RWPE2 (cell line): ENCODE results near the gene ERBB2.

Experiments used
- ATAC-seq: fragments of 200-7000 bp; cut with Tn5 transposase; 3 replicates; pipeline ENCODE4 v1.9.1; 2021; ENCODE audit warnings: low read depth
- DNase-seq: peaks from one replicate; pipeline ENCODE4 v3.0.0-alpha.2; 2020; ENCODE audit warnings: low spot score
- H3K27ac ChIP-seq: fragments of 450-650 bp; 2 replicates; pipeline ENCODE4 v1.5.1; 2017; ENCODE audit warnings: mild to moderate bottlenecking; ENCODE audit not compliant: poor library complexity, severe bottlenecking
- H3K27me3 ChIP-seq: fragments of 250-450 bp; sonication (Bioruptor Pico); 2 replicates; pipeline ENCODE4 v1.5.1; 2021; ENCODE audit warnings: mild to moderate bottlenecking, moderate library complexity; ENCODE audit not compliant: insufficient read depth, poor library complexity, severe bottlenecking
- H3K36me3 ChIP-seq: fragments of 250-450 bp; sonication (Bioruptor Pico); 2 replicates; pipeline ENCODE4 v1.5.1; 2020; ENCODE audit warnings: low read depth, mild to moderate bottlenecking, moderate library complexity
- H3K4me1 ChIP-seq: fragments of 250-450 bp; sonication (Bioruptor Pico); 2 replicates; pipeline ENCODE4 v1.5.1; 2021; ENCODE audit warnings: mild to moderate bottlenecking, moderate library complexity; ENCODE audit not compliant: insufficient read depth, poor library complexity, severe bottlenecking
- H3K4me3 ChIP-seq: fragments of 250-450 bp; sonication (Bioruptor Pico); 2 replicates; pipeline ENCODE4 v1.5.1; 2021; ENCODE audit warnings: mild to moderate bottlenecking, moderate library complexity; ENCODE audit not compliant: severe bottlenecking
- H3K9me3 ChIP-seq: fragments of 250-450 bp; sonication (Bioruptor Pico); 2 replicates; pipeline ENCODE4 v1.5.1; 2021; ENCODE audit warnings: mild to moderate bottlenecking, moderate library complexity; ENCODE audit not compliant: severe bottlenecking
- CTCF ChIP-seq: fragments of 450-650 bp; IDR thresholded peaks from one replicate; pipeline ENCODE4 v1.5.1; 2017; ENCODE audit warnings: mild to moderate bottlenecking, moderate library complexity; ENCODE audit not compliant: poor library complexity, severe bottlenecking

The ERBB2 gene

GRCh38 chr17:39679521-39680192 lies 20.2 kb upstream of the ERBB2 start:
- H3K27ac ChIP-seq = no peak overlapping the region
- no peak for TF ChIP-seq CTCF

GRCh38 chr17:39683295-39683939 lies 16.4 kb upstream of the ERBB2 start:
- no peaks in the 10 kb centered on the region for H3K27me3 ChIP-seq
- H3K9me3 ChIP-seq = no peaks in the 10 kb centered on the region
- peaks cover 5% of the 10 kb centered on the region for H3K4me1 ChIP-seq
- ATAC-seq (no peak), DNase-seq (no peak)
- no peaks in the 10 kb centered on the region for H3K36me3 ChIP-seq
- TF ChIP-seq CTCF = no peak
- H3K27ac ChIP-seq = no peak overlapping the region
- no peak overlapping the region for H3K4me3 ChIP-seq

More at GRCh38 chr17:39679521-39680192, 20.2 kb upstream of the ERBB2 start:
- no peak for DNase-seq
- no peaks in the 10 kb centered on the region for H3K36me3 ChIP-seq
- H3K27me3 ChIP-seq = no peaks in the 10 kb centered on the region
- H3K4me3 ChIP-seq = no peak overlapping the region
- no peaks in the 10 kb centered on the region for H3K4me1 ChIP-seq
- H3K9me3 ChIP-seq = no peaks in the 10 kb centered on the region
- no peak for ATAC-seq

- H3K9me3 ChIP-seq = no peaks in the 10 kb centered on the region
- peaks cover 5% of the 10 kb centered on the region for H3K4me1 ChIP-seq
- no peak overlapping the region for H3K27ac ChIP-seq
- no peak for TF ChIP-seq CTCF
- H3K36me3 ChIP-seq = no peaks in the 10 kb centered on the region
- ATAC-seq (no peak), DNase-seq (peak; percentile 30)
- H3K4me3 ChIP-seq = no peak overlapping the region
- H3K27me3 ChIP-seq = no peaks in the 10 kb centered on the region
Measured at GRCh38 chr17:39684369-39685192, 15.3 kb upstream of the ERBB2 start.

GRCh38 chr17:39687101-39687545 lies 12.7 kb upstream of the ERBB2 start:
- H3K27me3 ChIP-seq = no peaks in the 10 kb centered on the region
- peak overlapping the region; percentile 80 for H3K27ac ChIP-seq
- peaks cover 5% of the 10 kb centered on the region for H3K4me1 ChIP-seq
- no peak for TF ChIP-seq CTCF
- ATAC-seq (no peak), DNase-seq (no peak)
- H3K36me3 ChIP-seq = no peaks in the 10 kb centered on the region
- peak overlapping the region; percentile 81 for H3K4me3 ChIP-seq
- no peaks in the 10 kb centered on the region for H3K9me3 ChIP-seq
